SK-N-SH (cell line): ENCODE results near the gene DACH1. TPM values are rescaled to one million over a fixed set of nuclear protein-coding genes. Genes with fewer than 3 reads are reported as not detected.
"Not testable (repeated sequence)": the region's sequence is repeated elsewhere in the genome, so short reads cannot be mapped to it uniquely, and the experiment has no call there.

Experiments used
- CTCF ChIA-PET: fragments of 300-600, 350-600 bp; formaldehyde crosslinking; extraction: SDS; loops from one replicate; lab custom pipeline; 2021; lab: Yijun Ruan, JAX
- POLR2A ChIA-PET: fragments of 350-600 bp; sonication (Branson Sonifier 250); formaldehyde crosslinking; extraction: SDS; loops from one replicate; lab custom pipeline; 2020; ENCODE audit warnings: antibody characterized with exemption, inconsistent platforms; lab: Yijun Ruan, JAX
- DNase-seq: peaks from one replicate; pipeline ENCODE4 v3.0.0; 2012
- H2AFZ ChIP-seq: fragments of 200-600 bp; sonication (generic); 2 replicates; pipeline ENCODE4 v1.8.1; 2016; ENCODE audit warnings: antibody characterized with exemption, mild to moderate bottlenecking, low read depth
- H3F3A ChIP-seq: fragments of 200-600 bp; sonication (generic); replicated peaks from 2 replicates; pipeline ENCODE3; 2016; ENCODE audit warnings: antibody characterized with exemption, mild to moderate bottlenecking; ENCODE audit not compliant: insufficient read depth
- H3K27ac ChIP-seq, 2 experiments: fragments of 200-500 bp in 1 of 2; fragments of 200-600 bp in 1 of 2; sonication (Bioruptor generic) in 1 of 2; sonication (generic), shearing (Covaris generic) in 1 of 2; 2 replicates each; pipeline versions ENCODE4 v1.5.1 to v1.6.1; 2014 to 2016; ENCODE audit warnings: low read depth in 2 of 2, inconsistent platforms in 1 of 2, low read length in 1 of 2, mild to moderate bottlenecking in 1 of 2, mixed read lengths in 1 of 2
- H3K27me3 ChIP-seq: fragments of 200-600 bp; sonication (generic), shearing (Covaris generic); 2 replicates; pipeline ENCODE4 v1.6.1; 2016; ENCODE audit warnings: mixed run types; ENCODE audit not compliant: insufficient read depth
- H3K36me3 ChIP-seq, 2 experiments: fragments of 200-500 bp in 1 of 2; fragments of 200-600 bp in 1 of 2; sonication (Bioruptor generic) in 1 of 2; sonication (generic) in 1 of 2; replicated peaks in 1 of 2; 2 replicates each; pipeline versions ENCODE3 to v1.5.1; 2014 to 2016; ENCODE audit warnings: low read length in 1 of 2, mild to moderate bottlenecking in 1 of 2; ENCODE audit not compliant: insufficient read depth in 2 of 2, control insufficient read depth in 1 of 2
- H3K4me1 ChIP-seq, 2 experiments: fragments of 200-500 bp in 1 of 2; fragments of 200-600 bp in 1 of 2; sonication (Bioruptor generic) in 1 of 2; sonication (generic), shearing (Covaris generic) in 1 of 2; 2 replicates each; pipeline versions ENCODE4 v1.5.1 to v1.6.1; 2014 to 2016; ENCODE audit warnings: low read depth in 1 of 2, low read length in 1 of 2, mixed run types in 1 of 2; ENCODE audit not compliant: insufficient read depth in 2 of 2, control insufficient read depth in 1 of 2
- H3K4me2 ChIP-seq: fragments of 200-600 bp; sonication (generic), shearing (Covaris generic); 2 replicates; pipeline ENCODE4 v1.6.1; 2017; ENCODE audit warnings: mixed run types
- H3K4me3 ChIP-seq, 2 experiments: fragments of 200-500 bp in 1 of 2; fragments of 200-600 bp in 1 of 2; sonication (Bioruptor generic) in 1 of 2; sonication (generic), shearing (Covaris generic) in 1 of 2; 2 replicates each; pipeline versions ENCODE4 v1.5.1 to v1.8.1; 2014 to 2016; ENCODE audit warnings: low read depth in 2 of 2, inconsistent platforms in 1 of 2, low read length in 1 of 2, mild to moderate bottlenecking in 1 of 2, mixed read lengths in 1 of 2, moderate library complexity in 1 of 2
- H3K79me2 ChIP-seq: fragments of 200-600 bp; sonication (generic); 2 replicates; pipeline ENCODE4 v1.8.1; 2017; ENCODE audit warnings: mild to moderate bottlenecking; ENCODE audit not compliant: insufficient read depth
- H3K9ac ChIP-seq: fragments of 200-600 bp; sonication (generic); 2 replicates; pipeline ENCODE4 v1.6.1; 2017; ENCODE audit warnings: mixed run types
- H3K9me2 ChIP-seq: fragments of 200-600 bp; sonication (generic); 2 replicates; pipeline ENCODE4 v1.6.1; 2017; ENCODE audit warnings: mixed run types
- H3K9me3 ChIP-seq: fragments of 200-600 bp; sonication (generic); 2 replicates; pipeline ENCODE4 v1.6.1; 2017; ENCODE audit warnings: mixed run types, mild to moderate bottlenecking, moderate library complexity
- H4K20me1 ChIP-seq: fragments of 200-600 bp; sonication (generic); 2 replicates; pipeline ENCODE4 v1.6.1; 2017; ENCODE audit warnings: mild to moderate bottlenecking, mixed run types; ENCODE audit not compliant: insufficient read depth
- CHD2 ChIP-seq: fragments of 150-350 bp; IDR thresholded peaks from 2 replicates; pipeline ENCODE4 v1.6.1; 2018; ENCODE audit warnings: low read length; ENCODE audit not compliant: partially characterized antibody
- EP300 ChIP-seq, 2 experiments: IDR thresholded peaks; 2 replicates each; pipeline versions ENCODE4 v1.4.0 to v1.6.1; 2012; ENCODE audit warnings: borderline replicate concordance in 1 of 2, low read depth in 1 of 2, low read length in 1 of 2
- FOSL2 ChIP-seq: IDR thresholded peaks from 2 replicates; pipeline ENCODE4 v1.4.0; 2012; ENCODE audit warnings: low read depth, mild to moderate bottlenecking, moderate library complexity, borderline replicate concordance
- FOXJ3 ChIP-seq: sonication (generic); formaldehyde crosslinking; IDR thresholded peaks from 2 replicates; pipeline ENCODE4 v1.5.1; 2020; ENCODE audit warnings: mild to moderate bottlenecking, missing genetic modification reagents
- JUND ChIP-seq: IDR thresholded peaks from 2 replicates; pipeline ENCODE4 v1.4.0; 2012
- MEF2A ChIP-seq: IDR thresholded peaks from 2 replicates; pipeline ENCODE4 v1.4.0; 2012; ENCODE audit warnings: low read depth, borderline replicate concordance
- NFIC ChIP-seq: IDR thresholded peaks from 2 replicates; pipeline ENCODE4 v1.4.0; 2012; ENCODE audit warnings: borderline replicate concordance
- POLR2AphosphoS5 ChIP-seq: IDR thresholded peaks from 2 replicates; pipeline ENCODE4 v1.6.1; 2012; ENCODE audit warnings: low read depth, low read length
- TEAD4 ChIP-seq: IDR thresholded peaks from 2 replicates; pipeline ENCODE4 v1.4.0; 2012; ENCODE audit warnings: mild to moderate bottlenecking, borderline replicate concordance; ENCODE audit not compliant: insufficient read depth
- WGBS: methylation state at CpG from one replicate; pipeline ENCODE4 v1.1.6; 2017; ENCODE audit warnings: low lambda C conversion rate; 5-methylcytosine and 5-hydroxymethylcytosine counted together
- polyA plus RNA-seq, 3 experiments: library from polyadenylated mRNA; depleted of rRNA; stranded (reverse); fragments of >200 nt; gene quantifications; 2 replicates each; pipeline ENCODE4 v1.2.3, GENCODE V29; 2012
- TF ChIP-seq, protein P1 (sequence below): IDR thresholded peaks from 2 replicates; pipeline ENCODE4 v1.6.1; 2012; ENCODE audit warnings: mild to moderate bottlenecking, low read depth, low read length, moderate library complexity
- TF ChIP-seq, protein P2 (sequence below): IDR thresholded peaks from 2 replicates; pipeline ENCODE4 v1.4.0; 2012; ENCODE audit warnings: low read depth
- TF ChIP-seq, protein P3 (sequence below): fragments of 150-350 bp; IDR thresholded peaks from 2 replicates; pipeline ENCODE4 v1.6.1; 2017; ENCODE audit warnings: antibody characterized with exemption, low read length, low read depth, borderline replicate concordance
- TF ChIP-seq, protein P4 (sequence below): IDR thresholded peaks from 2 replicates; pipeline ENCODE4; 2012
- TF ChIP-seq, protein P5 (sequence below): fragments of 150-350 bp; IDR thresholded peaks from 2 replicates; pipeline ENCODE4 v1.6.1; 2016; ENCODE audit warnings: mild to moderate bottlenecking, low read depth, low read length

The DACH1 gene
- polyA plus RNA-seq, 1 of the 3 experiments (the other 2 are of a cell fraction), result 0.21 TPM

DNA sequence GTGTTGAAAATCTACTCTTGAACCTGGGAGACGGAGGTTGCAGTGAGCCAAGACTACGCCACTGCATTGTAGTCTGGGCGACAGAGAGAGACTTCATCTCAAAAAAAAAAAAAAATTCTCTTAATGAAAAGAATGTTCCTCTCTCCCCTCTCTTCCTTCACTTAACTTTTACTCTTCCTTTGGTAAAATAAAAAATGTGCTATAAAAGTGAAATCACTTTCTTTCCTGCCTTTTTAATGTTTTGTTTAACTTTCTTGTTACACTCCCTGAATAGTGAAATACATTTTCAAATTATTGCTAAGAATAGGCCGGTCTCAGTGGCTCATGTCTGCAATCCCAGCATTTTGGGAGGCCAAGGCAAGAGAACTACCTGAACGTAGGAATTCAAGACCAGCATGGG lies 86.5 kb downstream of the DACH1 start:
- no peaks in the 10 kb centered on the region for H3F3A ChIP-seq
- no peak overlapping the region for H3K4me3 ChIP-seq
- no peaks in the 10 kb centered on the region for H3K9me2 ChIP-seq
- no peak for DNase-seq
- 77% methylated on average over 5 of the region's 5 CpGs for WGBS
- no peak for TF ChIP-seq NFIC
- TF ChIP-seq, protein P1, sequence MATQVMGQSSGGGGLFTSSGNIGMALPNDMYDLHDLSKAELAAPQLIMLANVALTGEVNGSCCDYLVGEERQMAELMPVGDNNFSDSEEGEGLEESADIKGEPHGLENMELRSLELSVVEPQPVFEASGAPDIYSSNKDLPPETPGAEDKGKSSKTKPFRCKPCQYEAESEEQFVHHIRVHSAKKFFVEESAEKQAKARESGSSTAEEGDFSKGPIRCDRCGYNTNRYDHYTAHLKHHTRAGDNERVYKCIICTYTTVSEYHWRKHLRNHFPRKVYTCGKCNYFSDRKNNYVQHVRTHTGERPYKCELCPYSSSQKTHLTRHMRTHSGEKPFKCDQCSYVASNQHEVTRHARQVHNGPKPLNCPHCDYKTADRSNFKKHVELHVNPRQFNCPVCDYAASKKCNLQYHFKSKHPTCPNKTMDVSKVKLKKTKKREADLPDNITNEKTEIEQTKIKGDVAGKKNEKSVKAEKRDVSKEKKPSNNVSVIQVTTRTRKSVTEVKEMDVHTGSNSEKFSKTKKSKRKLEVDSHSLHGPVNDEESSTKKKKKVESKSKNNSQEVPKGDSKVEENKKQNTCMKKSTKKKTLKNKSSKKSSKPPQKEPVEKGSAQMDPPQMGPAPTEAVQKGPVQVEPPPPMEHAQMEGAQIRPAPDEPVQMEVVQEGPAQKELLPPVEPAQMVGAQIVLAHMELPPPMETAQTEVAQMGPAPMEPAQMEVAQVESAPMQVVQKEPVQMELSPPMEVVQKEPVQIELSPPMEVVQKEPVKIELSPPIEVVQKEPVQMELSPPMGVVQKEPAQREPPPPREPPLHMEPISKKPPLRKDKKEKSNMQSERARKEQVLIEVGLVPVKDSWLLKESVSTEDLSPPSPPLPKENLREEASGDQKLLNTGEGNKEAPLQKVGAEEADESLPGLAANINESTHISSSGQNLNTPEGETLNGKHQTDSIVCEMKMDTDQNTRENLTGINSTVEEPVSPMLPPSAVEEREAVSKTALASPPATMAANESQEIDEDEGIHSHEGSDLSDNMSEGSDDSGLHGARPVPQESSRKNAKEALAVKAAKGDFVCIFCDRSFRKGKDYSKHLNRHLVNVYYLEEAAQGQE, result no peak
- no peak for TF ChIP-seq POLR2AphosphoS5
- TF ChIP-seq EP300 (IDR thresholded peaks at IDR 0.05; ENCODE audit: borderline replicate concordance in 1 of 2, low read depth in 1 of 2, low read length in 1 of 2), result no peak
- no peak for TF ChIP-seq FOSL2
- TF ChIP-seq CHD2, result no peak
- TF ChIP-seq, protein P2, sequence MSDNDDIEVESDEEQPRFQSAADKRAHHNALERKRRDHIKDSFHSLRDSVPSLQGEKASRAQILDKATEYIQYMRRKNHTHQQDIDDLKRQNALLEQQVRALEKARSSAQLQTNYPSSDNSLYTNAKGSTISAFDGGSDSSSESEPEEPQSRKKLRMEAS, result no peak
- TF ChIP-seq, protein P3, sequence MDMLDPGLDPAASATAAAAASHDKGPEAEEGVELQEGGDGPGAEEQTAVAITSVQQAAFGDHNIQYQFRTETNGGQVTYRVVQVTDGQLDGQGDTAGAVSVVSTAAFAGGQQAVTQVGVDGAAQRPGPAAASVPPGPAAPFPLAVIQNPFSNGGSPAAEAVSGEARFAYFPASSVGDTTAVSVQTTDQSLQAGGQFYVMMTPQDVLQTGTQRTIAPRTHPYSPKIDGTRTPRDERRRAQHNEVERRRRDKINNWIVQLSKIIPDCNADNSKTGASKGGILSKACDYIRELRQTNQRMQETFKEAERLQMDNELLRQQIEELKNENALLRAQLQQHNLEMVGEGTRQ, result no peak
- no peak for TF ChIP-seq JUND
- TF ChIP-seq TEAD4, result no peak
- TF ChIP-seq, protein P4, sequence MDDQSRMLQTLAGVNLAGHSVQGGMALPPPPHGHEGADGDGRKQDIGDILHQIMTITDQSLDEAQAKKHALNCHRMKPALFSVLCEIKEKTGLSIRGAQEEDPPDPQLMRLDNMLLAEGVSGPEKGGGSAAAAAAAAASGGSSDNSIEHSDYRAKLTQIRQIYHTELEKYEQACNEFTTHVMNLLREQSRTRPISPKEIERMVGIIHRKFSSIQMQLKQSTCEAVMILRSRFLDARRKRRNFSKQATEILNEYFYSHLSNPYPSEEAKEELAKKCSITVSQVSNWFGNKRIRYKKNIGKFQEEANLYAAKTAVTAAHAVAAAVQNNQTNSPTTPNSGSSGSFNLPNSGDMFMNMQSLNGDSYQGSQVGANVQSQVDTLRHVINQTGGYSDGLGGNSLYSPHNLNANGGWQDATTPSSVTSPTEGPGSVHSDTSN, result no peak
- no peak for TF ChIP-seq MEF2A
- TF ChIP-seq FOXJ3 (CRISPR knock-in tag), result no peak
- TF ChIP-seq, protein P5, sequence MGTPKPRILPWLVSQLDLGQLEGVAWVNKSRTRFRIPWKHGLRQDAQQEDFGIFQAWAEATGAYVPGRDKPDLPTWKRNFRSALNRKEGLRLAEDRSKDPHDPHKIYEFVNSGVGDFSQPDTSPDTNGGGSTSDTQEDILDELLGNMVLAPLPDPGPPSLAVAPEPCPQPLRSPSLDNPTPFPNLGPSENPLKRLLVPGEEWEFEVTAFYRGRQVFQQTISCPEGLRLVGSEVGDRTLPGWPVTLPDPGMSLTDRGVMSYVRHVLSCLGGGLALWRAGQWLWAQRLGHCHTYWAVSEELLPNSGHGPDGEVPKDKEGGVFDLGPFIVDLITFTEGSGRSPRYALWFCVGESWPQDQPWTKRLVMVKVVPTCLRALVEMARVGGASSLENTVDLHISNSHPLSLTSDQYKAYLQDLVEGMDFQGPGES, result no peak
- no peak overlapping the region for H3K4me2 ChIP-seq
- ChIA-PET CTCF (interaction anchor here (0.6 kb wide), 1 partner anchor 729 kb away, joined by 4 read pairs; no protein-coding TSS in a partner anchor), POLR2A (interaction anchor here (0.6 kb wide), 1 partner anchor 10 kb away, joined by 3 read pairs; no protein-coding TSS in a partner anchor)
- H3K79me2 ChIP-seq, result no peaks in the 10 kb centered on the region
- H4K20me1 ChIP-seq, result no peaks in the 10 kb centered on the region
- no peaks in the 10 kb centered on the region for H3K36me3 ChIP-seq
- H2AFZ ChIP-seq, result no peak overlapping the region
- no peak overlapping the region for H3K27ac ChIP-seq
- no peak overlapping the region for H3K9ac ChIP-seq
- no peaks in the 10 kb centered on the region for H3K27me3 ChIP-seq
- H3K4me1 ChIP-seq, result no peaks in the 10 kb centered on the region; a peak in 1 of 4 replicates
- H3K9me3 ChIP-seq, result no peaks in the 10 kb centered on the region

DNA sequence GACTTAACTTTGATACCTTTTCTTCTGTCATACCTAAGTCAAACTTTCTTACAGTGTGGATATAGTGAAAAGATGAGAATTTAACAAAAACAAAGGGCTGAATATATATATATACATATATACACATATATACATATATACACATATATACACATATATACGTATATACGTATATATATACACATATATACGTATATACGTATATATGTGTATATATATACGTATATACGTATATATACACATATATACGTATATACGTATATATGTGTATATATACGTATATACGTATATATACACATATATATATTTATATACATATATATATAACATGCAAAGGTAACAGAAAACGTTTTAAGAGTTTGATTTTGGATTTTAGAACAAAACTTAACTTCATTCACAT lies 88.0 kb downstream of the DACH1 start:
- H3K4me2 ChIP-seq, H2AFZ ChIP-seq, DNase-seq, POLR2A ChIA-PET, H3K4me1 ChIP-seq, H4K20me1 ChIP-seq, H3K4me3 ChIP-seq, H3K27ac ChIP-seq, H3K9ac ChIP-seq, H3K36me3 ChIP-seq, H3F3A ChIP-seq, H3K79me2 ChIP-seq, H3K9me2 ChIP-seq, H3K27me3 ChIP-seq, H3K9me3 ChIP-seq: not testable (repeated sequence)
- CTCF ChIA-PET, result interaction anchor here (1.1 kb wide), 1 partner anchor 11 kb away, joined by 4 read pairs; no protein-coding TSS in a partner anchor
- WGBS, result 83% methylated on average over 11 of the region's 11 CpGs
